Smooth muscle cell (in vitro differentiated cells): Measurements from ENCODE around the gene MRPL4. TPM values are rescaled to one million over a fixed set of nuclear protein-coding genes. Genes with fewer than 3 reads are reported as not detected.

Experiments
- DNase-seq: peaks from one replicate; lab custom pipeline; 2025; ENCODE audit not compliant: unreplicated experiment; lab: John Stamatoyannopoulos, UW
- H2AFZ ChIP-seq: fragments of 200-600 bp; sonication (generic); 2 replicates; pipeline ENCODE4 v1.6.0; 2016; ENCODE audit warnings: antibody characterized with exemption, low read depth, mild to moderate bottlenecking
- H3F3A ChIP-seq: fragments of 200-600 bp; sonication (generic); 2 replicates; pipeline ENCODE4 v1.6.0; 2017; ENCODE audit warnings: antibody characterized with exemption, low read depth
- H3K27ac ChIP-seq: fragments of 200-600 bp; sonication (generic); 2 replicates; pipeline ENCODE4 v1.5.1; 2016; ENCODE audit warnings: low read depth, mild to moderate bottlenecking
- H3K27me3 ChIP-seq: fragments of 200-600 bp; sonication (generic); 2 replicates; pipeline ENCODE4 v1.6.1; 2016; ENCODE audit warnings: low read depth, mild to moderate bottlenecking
- H3K36me3 ChIP-seq: fragments of 200-600 bp; sonication (generic); 2 replicates; pipeline ENCODE4 v1.5.1; 2016; ENCODE audit warnings: low read depth
- H3K4me1 ChIP-seq: fragments of 200-600 bp; sonication (generic); 2 replicates; pipeline ENCODE4 v1.5.1; 2016; ENCODE audit warnings: low read depth
- H3K4me2 ChIP-seq: fragments of 200-600 bp; sonication (generic); 2 replicates; pipeline ENCODE4 v1.6.0; 2016; ENCODE audit warnings: mild to moderate bottlenecking
- H3K4me3 ChIP-seq: fragments of 200-600 bp; sonication (generic); 2 replicates; pipeline ENCODE4 v1.5.1; 2016; ENCODE audit warnings: mild to moderate bottlenecking
- H3K79me2 ChIP-seq: fragments of 200-600 bp; sonication (generic); 2 replicates; pipeline ENCODE4 v1.6.0; 2016; ENCODE audit warnings: low read depth, mild to moderate bottlenecking
- H3K9ac ChIP-seq: fragments of 200-600 bp; sonication (generic); 2 replicates; pipeline ENCODE4 v1.6.0; 2016; ENCODE audit warnings: low read depth
- H3K9me3 ChIP-seq: fragments of 200-600 bp; sonication (generic); replicated peaks from 2 replicates; pipeline ENCODE4 v1.5.1; 2016; ENCODE audit warnings: low read depth
- H4K20me1 ChIP-seq: fragments of 200-600 bp; sonication (generic); 2 replicates; pipeline ENCODE4 v1.6.0; 2016; ENCODE audit warnings: low read depth
- WGBS: methylation state at CpG from one replicate; pipeline ENCODE4 v1.1.7; 2016; ENCODE audit warnings: low lambda C conversion rate; 5-methylcytosine and 5-hydroxymethylcytosine counted together
- polyA plus RNA-seq: library from polyadenylated mRNA; unstranded; fragments of >200 nt; fragmentation: Nextera tagmentation; extraction: Ambion mirVana; gene quantifications from 2 replicates; pipeline ENCODE4 v1.2.1, GENCODE V29; 2016
- total RNA-seq: library from RNA; depleted of rRNA; stranded (reverse); fragments of >200 nt; gene quantifications from 2 replicates; pipeline ENCODE4 v1.2.3, GENCODE V29; 2014
- TF ChIP-seq, protein P1 (sequence below): fragments of 200-600 bp; sonication (generic); IDR thresholded peaks from 2 replicates; pipeline ENCODE4 v1.5.1; 2017; ENCODE audit warnings: borderline replicate concordance, mild to moderate bottlenecking, antibody characterized with exemption; ENCODE audit not compliant: insufficient read depth, poor library complexity, severe bottlenecking

MRPL4 gene
- total and polyA plus RNA-seq, 2 experiments from 2014 or later: 47.8 to 63.5 TPM

GRCh38 chr19:10220695-10221094 lies 31.3 kb upstream of the MRPL4 start:
- Histone ChIP-seq H3K27me3 (no peaks in the 10 kb centered on the region), H3K27ac (no peak overlapping the region), H3K79me2 (peaks cover 13% of the 10 kb centered on the region), H3K9ac (no peak overlapping the region), H3K4me1 (no peaks in the 10 kb centered on the region), H3K4me2 (no peak overlapping the region), H3K9me3 (no peaks in the 10 kb centered on the region), H3K36me3 (no peaks in the 10 kb centered on the region), H3F3A (no peaks in the 10 kb centered on the region), H4K20me1 (peaks cover 11% of the 10 kb centered on the region), H2AFZ (no peak overlapping the region), H3K4me3 (no peak overlapping the region)
- WGBS: 91% methylated on average over 7 of the region's 7 CpGs
- TF ChIP-seq, protein P1, sequence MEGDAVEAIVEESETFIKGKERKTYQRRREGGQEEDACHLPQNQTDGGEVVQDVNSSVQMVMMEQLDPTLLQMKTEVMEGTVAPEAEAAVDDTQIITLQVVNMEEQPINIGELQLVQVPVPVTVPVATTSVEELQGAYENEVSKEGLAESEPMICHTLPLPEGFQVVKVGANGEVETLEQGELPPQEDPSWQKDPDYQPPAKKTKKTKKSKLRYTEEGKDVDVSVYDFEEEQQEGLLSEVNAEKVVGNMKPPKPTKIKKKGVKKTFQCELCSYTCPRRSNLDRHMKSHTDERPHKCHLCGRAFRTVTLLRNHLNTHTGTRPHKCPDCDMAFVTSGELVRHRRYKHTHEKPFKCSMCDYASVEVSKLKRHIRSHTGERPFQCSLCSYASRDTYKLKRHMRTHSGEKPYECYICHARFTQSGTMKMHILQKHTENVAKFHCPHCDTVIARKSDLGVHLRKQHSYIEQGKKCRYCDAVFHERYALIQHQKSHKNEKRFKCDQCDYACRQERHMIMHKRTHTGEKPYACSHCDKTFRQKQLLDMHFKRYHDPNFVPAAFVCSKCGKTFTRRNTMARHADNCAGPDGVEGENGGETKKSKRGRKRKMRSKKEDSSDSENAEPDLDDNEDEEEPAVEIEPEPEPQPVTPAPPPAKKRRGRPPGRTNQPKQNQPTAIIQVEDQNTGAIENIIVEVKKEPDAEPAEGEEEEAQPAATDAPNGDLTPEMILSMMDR: no peak
- DNase-seq: no peak

GRCh38 chr19:10222201-10222890 lies 29.7 kb upstream of the MRPL4 start:
- no peak for DNase-seq
- H4K20me1 ChIP-seq: peaks cover 25% of the 10 kb centered on the region
- H3F3A ChIP-seq: no peaks in the 10 kb centered on the region
- no peaks in the 10 kb centered on the region for H3K9me3 ChIP-seq
- WGBS: 93% methylated on average over 14 of the region's 14 CpGs
- no peaks in the 10 kb centered on the region for H3K27me3 ChIP-seq
- peaks cover 14% of the 10 kb centered on the region for H3K79me2 ChIP-seq
- no peaks in the 10 kb centered on the region for H3K36me3 ChIP-seq
- no peak overlapping the region for H3K27ac ChIP-seq
- H3K4me2 ChIP-seq: no peak overlapping the region
- TF ChIP-seq, protein P1: no peak
- no peak overlapping the region for H3K9ac ChIP-seq
- H3K4me3 ChIP-seq: no peak overlapping the region
- H2AFZ ChIP-seq: no peak overlapping the region
- H3K4me1 ChIP-seq: no peaks in the 10 kb centered on the region

- H3K9ac ChIP-seq: no peak overlapping the region
- TF ChIP-seq, protein P1: no peak
- WGBS: 97% methylated on average over 27 of the region's 28 CpGs
These were observed 28.4 kb upstream of the MRPL4 start for GRCh38 chr19:10223488-10224213.

More at GRCh38 chr19:10223488-10224213, 28.4 kb upstream of the MRPL4 start:
- H3F3A ChIP-seq: no peaks in the 10 kb centered on the region
- no peak overlapping the region for H3K4me2 ChIP-seq
- H3K27me3 ChIP-seq: no peaks in the 10 kb centered on the region
- H3K27ac ChIP-seq: no peak overlapping the region
- H3K4me1 ChIP-seq: no peaks in the 10 kb centered on the region
- DNase-seq: no peak
- H3K79me2 ChIP-seq: peaks cover 19% of the 10 kb centered on the region
- no peak overlapping the region for H3K4me3 ChIP-seq
- H3K36me3 ChIP-seq: no peaks in the 10 kb centered on the region
- H2AFZ ChIP-seq: no peak overlapping the region
- H3K9me3 ChIP-seq: no peaks in the 10 kb centered on the region
- peaks cover 34% of the 10 kb centered on the region for H4K20me1 ChIP-seq
